ENCODE results near the gene AMY1A.
"Not testable (repeated sequence)": the region's sequence is repeated elsewhere in the genome, so short reads cannot be mapped to it uniquely, and the experiment has no call there.

AMY1A gene

DNA sequence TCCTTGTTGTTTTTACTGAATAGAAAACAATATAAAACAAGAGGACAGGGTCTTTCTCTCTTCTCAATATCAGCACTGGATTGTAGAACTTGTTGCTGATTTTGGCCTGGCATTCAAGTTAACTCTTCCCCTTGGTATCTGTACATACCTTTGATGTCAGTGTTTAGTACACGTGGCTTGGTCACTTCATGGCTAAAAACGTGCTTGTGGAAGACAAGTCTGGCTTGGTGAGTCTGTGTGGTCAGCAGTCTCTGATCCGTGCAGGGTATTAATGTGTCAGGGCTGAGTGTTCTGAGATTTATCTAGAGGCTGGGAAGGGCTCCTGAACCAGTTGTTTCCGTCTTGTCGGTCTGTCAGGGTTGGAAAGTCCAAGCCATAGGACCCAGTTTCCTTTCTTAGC is at the start of gene AMY1A:
Gene AMY1A, plus strand, starts transcription at position 301 of the 400 bp plus-strand sequence. CDS start 571 bp downstream, outside the sequence.
- H3K4me3 ChIP-seq (ENCODE audit: low read depth, low read length); DNase-seq; H3K27me3 ChIP-seq (replicated peaks); H3K27ac ChIP-seq; H3K36me3 ChIP-seq (replicated peaks); in situ Hi-C loops (cut with HindIII; ENCODE audit: low pct_ligation_motif_present, low sequenced_read_pairs): not testable (repeated sequence)

DNA sequence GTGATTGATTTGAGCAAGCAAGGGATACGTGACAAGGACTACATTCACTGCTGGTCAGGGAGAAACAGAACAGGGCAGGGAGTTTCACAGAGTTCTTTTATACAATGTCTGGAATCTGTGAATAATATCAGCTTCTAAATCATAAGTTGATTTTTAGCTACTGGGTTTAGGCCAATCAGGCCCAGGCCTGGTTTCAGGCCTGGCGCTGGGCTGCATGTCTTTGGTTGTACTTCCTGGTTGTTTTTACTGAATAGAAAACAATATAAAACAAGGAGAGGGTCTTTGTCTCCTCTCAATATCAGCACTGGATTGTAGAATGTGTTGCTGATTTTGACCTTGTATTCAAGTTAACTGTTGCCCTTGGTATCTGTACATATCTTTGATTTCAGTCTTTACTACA is 39.2 kb upstream of the AMY1A start:
- H3K4me3 ChIP-seq (ENCODE audit: low read depth, low read length) = no peak overlapping the region
- TF ChIP-seq, protein P1, sequence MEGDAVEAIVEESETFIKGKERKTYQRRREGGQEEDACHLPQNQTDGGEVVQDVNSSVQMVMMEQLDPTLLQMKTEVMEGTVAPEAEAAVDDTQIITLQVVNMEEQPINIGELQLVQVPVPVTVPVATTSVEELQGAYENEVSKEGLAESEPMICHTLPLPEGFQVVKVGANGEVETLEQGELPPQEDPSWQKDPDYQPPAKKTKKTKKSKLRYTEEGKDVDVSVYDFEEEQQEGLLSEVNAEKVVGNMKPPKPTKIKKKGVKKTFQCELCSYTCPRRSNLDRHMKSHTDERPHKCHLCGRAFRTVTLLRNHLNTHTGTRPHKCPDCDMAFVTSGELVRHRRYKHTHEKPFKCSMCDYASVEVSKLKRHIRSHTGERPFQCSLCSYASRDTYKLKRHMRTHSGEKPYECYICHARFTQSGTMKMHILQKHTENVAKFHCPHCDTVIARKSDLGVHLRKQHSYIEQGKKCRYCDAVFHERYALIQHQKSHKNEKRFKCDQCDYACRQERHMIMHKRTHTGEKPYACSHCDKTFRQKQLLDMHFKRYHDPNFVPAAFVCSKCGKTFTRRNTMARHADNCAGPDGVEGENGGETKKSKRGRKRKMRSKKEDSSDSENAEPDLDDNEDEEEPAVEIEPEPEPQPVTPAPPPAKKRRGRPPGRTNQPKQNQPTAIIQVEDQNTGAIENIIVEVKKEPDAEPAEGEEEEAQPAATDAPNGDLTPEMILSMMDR (IDR thresholded peaks at IDR 0.05; ENCODE audit: low read depth, low read length, missing control alignments) = no peak
- no peaks in the 10 kb centered on the region for H3K27me3 ChIP-seq (replicated peaks)
- no peak for DNase-seq
- no peak overlapping the region for H3K27ac ChIP-seq
- in situ Hi-C loops (cut with HindIII; ENCODE audit: low pct_ligation_motif_present, low sequenced_read_pairs) = no loop called here
- H3K36me3 ChIP-seq (replicated peaks) = no peaks in the 10 kb centered on the region

DNA sequence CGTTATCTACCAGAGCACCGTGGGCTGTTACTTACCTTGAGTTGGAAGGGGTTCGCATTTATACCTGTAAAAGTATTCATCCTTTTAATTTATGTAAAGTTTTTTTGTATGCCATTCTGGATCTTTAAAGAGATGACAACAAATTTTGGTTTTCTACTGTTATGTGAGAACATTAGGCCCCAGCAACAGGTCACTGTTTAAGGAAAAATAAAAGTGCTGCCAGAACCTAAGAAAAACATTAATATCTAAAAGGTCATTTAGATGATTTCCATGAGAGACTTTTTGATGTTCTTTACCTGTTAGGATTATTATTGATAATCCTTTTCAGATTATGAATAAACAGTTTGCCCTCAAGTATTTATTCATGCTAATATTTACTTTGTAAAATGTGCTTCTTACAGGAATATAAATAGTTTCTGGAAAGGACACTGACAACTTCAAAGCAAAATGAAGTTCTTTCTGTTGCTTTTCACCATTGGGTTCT is 38.5 kb upstream of the AMY1A start, which contains the start of gene AMY2A:
Gene AMY2A, plus strand, starts transcription at position 434 of the 484 bp plus-strand sequence. Its CDS starts 14 bp downstream, at position 448.
- H3K27ac ChIP-seq; H3K36me3 ChIP-seq (replicated peaks); H3K27me3 ChIP-seq (replicated peaks); in situ Hi-C loops (cut with HindIII; ENCODE audit: low pct_ligation_motif_present, low sequenced_read_pairs); DNase-seq; H3K4me3 ChIP-seq (ENCODE audit: low read depth, low read length): not testable (repeated sequence)

DNA sequence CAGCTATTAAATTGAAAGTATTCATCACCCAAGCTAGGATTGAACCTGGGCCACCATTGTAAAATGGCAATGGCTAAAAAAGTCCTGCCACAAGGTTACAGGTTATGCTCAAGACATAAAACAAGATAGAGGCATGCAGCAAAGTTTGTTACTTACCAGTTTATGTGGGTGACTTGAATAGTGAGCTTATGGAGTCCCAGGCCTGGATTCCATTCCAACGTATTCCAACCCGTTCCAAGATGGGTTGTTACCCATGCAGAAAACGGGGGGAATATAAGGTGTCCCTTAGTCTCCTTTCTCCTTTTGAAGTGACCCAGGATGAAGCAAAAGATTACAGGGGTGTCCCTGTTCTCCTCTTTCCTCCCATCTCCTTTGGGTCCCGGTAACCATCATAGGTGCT is 28.1 kb upstream of the AMY1A start:
- H3K27me3 ChIP-seq (replicated peaks); in situ Hi-C loops (cut with HindIII; ENCODE audit: low pct_ligation_motif_present, low sequenced_read_pairs); DNase-seq; H3K36me3 ChIP-seq (replicated peaks); H3K4me3 ChIP-seq (ENCODE audit: low read depth, low read length); H3K27ac ChIP-seq: not testable (repeated sequence)

DNA sequence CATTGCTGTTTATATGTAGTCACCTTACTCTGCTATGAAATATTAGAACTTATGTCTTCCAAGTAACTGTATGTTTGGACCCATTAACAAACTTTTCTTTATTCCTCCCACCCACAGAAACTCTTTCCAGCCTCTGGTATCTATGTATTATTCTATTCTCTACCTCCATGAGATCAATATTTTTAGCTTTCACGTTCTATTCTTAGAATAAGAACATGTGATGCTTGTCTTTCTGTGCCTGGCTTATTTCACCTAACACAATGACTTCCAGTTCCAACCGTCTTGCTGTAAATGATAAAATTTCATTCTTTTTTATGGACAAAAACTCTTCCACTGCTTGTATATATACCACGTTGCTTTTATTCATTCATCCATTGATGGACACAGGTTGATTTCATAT is 14.4 kb upstream of the AMY1A start:
- DNase-seq; H3K36me3 ChIP-seq (replicated peaks); H3K27me3 ChIP-seq (replicated peaks); H3K27ac ChIP-seq; in situ Hi-C loops (cut with HindIII; ENCODE audit: low pct_ligation_motif_present, low sequenced_read_pairs); H3K4me3 ChIP-seq (ENCODE audit: low read depth, low read length): not testable (repeated sequence)

DNA sequence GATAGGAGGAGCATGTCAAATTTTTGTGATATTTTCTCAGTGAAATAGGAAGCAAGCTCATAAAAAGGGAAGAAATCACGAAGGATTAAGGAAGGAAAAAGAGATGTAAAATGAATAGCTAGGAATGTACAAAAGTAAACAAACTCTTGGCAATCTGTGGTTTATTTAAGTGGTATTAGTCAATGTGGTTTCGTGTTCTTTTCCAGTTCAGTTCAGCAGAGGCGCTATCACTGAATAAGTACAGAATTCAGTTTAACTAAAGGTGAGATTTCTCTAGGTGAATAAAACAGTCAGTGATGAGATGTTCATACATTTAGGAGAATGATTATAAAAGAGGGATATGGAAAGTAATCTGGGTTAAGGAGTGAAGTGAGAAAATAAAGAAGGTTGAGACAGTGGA is 11.7 kb upstream of the AMY1A start:
- H3K27me3 ChIP-seq (replicated peaks); in situ Hi-C loops (cut with HindIII; ENCODE audit: low pct_ligation_motif_present, low sequenced_read_pairs); DNase-seq; H3K4me3 ChIP-seq (ENCODE audit: low read depth, low read length); H3K36me3 ChIP-seq (replicated peaks); H3K27ac ChIP-seq: not testable (repeated sequence)

DNA sequence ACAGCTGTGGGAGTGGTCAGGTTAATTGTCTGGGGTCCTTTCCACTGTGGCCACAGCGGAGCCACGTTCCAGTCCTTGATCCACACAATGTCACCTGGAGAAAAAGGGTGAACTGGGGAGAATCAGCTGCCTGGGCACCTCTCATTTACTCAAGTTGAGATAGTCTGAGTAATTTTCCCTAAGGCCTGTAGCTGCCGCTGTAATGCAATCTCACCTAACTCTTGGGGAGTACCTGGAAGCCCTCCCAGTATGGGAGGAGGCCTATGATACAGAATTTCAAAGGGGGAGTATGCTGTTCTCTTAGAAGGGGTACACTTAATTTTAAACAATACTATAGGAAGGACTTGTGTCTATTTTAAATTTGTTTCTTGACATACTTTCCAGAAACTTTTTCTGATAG is 5.3 kb upstream of the AMY1A start:
- H3K4me3 ChIP-seq (ENCODE audit: low read depth, low read length); in situ Hi-C loops (cut with HindIII; ENCODE audit: low pct_ligation_motif_present, low sequenced_read_pairs); H3K27me3 ChIP-seq (replicated peaks); H3K36me3 ChIP-seq (replicated peaks); DNase-seq; H3K27ac ChIP-seq: not testable (repeated sequence)

DNA sequence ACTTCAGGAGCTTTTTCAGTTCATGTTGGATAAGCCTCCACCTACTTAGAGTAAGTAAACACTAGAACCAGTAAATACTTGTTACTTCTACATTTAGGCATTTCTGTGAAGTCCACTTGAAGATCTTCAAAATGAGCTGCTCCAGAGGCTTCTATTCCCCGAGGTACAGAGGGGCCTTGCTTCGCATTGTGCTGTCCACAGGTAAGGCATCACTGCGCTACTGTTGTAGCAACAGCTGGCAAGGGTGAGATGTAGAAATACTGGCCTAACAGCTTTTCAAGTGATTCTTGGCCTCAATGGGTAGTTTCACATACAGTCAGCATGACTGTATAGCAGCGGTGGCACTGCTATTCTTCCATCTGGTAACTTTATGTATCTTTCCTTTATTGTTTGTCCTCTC is 4.7 kb upstream of the AMY1A start:
- H3K4me3 ChIP-seq (ENCODE audit: low read depth, low read length); DNase-seq; H3K27me3 ChIP-seq (replicated peaks); H3K36me3 ChIP-seq (replicated peaks); in situ Hi-C loops (cut with HindIII; ENCODE audit: low pct_ligation_motif_present, low sequenced_read_pairs); H3K27ac ChIP-seq: not testable (repeated sequence)

DNA sequence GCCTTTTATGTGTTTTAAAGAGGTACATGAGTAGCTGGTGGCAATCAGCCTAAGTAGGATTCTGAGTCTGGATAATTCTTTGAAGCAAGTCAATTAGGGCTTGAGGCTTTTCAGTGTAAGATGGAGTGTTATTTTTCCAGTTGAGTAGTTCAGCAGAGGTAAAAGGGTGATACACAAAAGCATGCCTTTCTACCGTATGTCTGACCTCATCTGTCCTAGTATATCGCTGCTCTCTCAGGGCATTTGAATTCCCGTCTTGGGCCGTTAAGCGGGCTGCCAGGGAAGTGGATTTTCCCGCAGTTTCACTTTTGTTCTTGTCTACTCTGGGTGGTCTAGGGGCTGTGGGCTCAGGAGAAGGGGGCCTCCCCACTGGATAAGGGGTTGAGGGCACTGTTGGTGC is 1.4 kb upstream of the AMY1A start:
- in situ Hi-C loops (cut with HindIII; ENCODE audit: low pct_ligation_motif_present, low sequenced_read_pairs) = not testable (repeated sequence)

DNA sequence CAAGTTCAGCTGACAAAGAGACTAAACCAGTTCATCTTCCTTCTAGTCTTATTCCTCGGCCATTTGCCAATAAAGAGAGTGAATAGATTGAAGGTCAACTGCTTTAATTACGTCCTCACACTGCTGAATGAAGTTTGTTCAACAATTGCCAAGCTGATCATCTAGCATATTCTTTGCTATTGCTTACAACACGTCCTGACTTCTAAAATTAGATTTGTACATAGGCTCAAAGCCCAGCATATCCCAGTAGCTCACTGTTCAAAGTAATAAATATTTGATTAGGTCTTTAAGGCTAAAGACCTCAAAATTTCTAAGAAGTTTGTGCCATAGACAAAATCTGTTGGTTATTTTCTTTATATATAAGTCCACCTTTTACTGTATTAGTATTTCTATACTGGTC is 20.8 kb downstream of the AMY1A start:
- H3K27ac ChIP-seq; in situ Hi-C loops (cut with HindIII; ENCODE audit: low pct_ligation_motif_present, low sequenced_read_pairs); H3K36me3 ChIP-seq (replicated peaks); H3K27me3 ChIP-seq (replicated peaks); DNase-seq; H3K4me3 ChIP-seq (ENCODE audit: low read depth, low read length): not testable (repeated sequence)

More for the DNA sequence above, 1.4 kb upstream of the AMY1A start:
- H3K4me3 ChIP-seq (ENCODE audit: low read depth, low read length); H3K27ac ChIP-seq; H3K36me3 ChIP-seq (replicated peaks); H3K27me3 ChIP-seq (replicated peaks); DNase-seq: not testable (repeated sequence)

DNA sequence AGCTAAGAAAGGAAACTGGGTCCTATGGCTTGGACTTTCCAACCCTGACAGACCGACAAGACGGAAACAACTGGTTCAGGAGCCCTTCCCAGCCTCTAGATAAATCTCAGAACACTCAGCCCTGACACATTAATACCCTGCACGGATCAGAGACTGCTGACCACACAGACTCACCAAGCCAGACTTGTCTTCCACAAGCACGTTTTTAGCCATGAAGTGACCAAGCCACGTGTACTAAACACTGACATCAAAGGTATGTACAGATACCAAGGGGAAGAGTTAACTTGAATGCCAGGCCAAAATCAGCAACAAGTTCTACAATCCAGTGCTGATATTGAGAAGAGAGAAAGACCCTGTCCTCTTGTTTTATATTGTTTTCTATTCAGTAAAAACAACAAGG is 40.5 kb downstream of the AMY1A start, which contains the start of gene AMY1B:
Gene AMY1B, minus strand, starts transcription at position 101 of the 400 bp plus-strand sequence. CDS start 571 bp downstream, outside the sequence.
- H3K27ac ChIP-seq; H3K36me3 ChIP-seq (replicated peaks); in situ Hi-C loops (cut with HindIII; ENCODE audit: low pct_ligation_motif_present, low sequenced_read_pairs): not testable (repeated sequence)

DNA sequence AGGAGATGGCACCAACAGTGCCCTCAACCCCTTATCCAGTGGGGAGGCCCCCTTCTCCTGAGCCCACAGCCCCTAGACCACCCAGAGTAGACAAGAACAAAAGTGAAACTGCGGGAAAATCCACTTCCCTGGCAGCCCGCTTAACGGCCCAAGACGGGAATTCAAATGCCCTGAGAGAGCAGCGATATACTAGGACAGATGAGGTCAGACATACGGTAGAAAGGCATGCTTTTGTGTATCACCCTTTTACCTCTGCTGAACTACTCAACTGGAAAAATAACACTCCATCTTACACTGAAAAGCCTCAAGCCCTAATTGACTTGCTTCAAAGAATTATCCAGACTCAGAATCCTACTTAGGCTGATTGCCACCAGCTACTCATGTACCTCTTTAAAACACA is 41.9 kb downstream of the AMY1A start:
- H3K36me3 ChIP-seq (replicated peaks); H3K4me3 ChIP-seq (ENCODE audit: low read depth, low read length); H3K27ac ChIP-seq; H3K27me3 ChIP-seq (replicated peaks); DNase-seq; in situ Hi-C loops (cut with HindIII; ENCODE audit: low pct_ligation_motif_present, low sequenced_read_pairs): not testable (repeated sequence)

More for the DNA sequence above, 40.5 kb downstream of the AMY1A start, which contains the start of gene AMY1B:
- not testable (repeated sequence) for H3K4me3 ChIP-seq (ENCODE audit: low read depth, low read length); H3K27me3 ChIP-seq (replicated peaks); DNase-seq

DNA sequence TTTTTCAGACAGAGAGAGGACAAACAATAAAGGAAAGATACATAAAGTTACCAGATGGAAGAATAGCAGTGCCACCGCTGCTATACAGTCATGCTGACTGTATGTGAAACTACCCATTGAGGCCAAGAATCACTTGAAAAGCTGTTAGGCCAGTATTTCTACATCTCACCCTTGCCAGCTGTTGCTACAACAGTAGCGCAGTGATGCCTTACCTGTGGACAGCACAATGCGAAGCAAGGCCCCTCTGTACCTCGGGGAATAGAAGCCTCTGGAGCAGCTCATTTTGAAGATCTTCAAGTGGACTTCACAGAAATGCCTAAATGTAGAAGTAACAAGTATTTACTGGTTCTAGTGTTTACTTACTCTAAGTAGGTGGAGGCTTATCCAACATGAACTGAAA is 45.1 kb downstream of the AMY1A start:
- H3K4me3 ChIP-seq (ENCODE audit: low read depth, low read length); H3K36me3 ChIP-seq (replicated peaks); H3K27ac ChIP-seq; in situ Hi-C loops (cut with HindIII; ENCODE audit: low pct_ligation_motif_present, low sequenced_read_pairs); H3K27me3 ChIP-seq (replicated peaks); DNase-seq: not testable (repeated sequence)

DNA sequence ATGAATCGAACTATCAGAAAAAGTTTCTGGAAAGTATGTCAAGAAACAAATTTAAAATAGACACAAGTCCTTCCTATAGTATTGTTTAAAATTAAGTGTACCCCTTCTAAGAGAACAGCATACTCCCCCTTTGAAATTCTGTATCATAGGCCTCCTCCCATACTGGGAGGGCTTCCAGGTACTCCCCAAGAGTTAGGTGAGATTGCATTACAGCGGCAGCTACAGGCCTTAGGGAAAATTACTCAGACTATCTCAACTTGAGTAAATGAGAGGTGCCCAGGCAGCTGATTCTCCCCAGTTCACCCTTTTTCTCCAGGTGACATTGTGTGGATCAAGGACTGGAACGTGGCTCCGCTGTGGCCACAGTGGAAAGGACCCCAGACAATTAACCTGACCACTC is 45.7 kb downstream of the AMY1A start:
- H3K36me3 ChIP-seq (replicated peaks); H3K4me3 ChIP-seq (ENCODE audit: low read depth, low read length); H3K27me3 ChIP-seq (replicated peaks); in situ Hi-C loops (cut with HindIII; ENCODE audit: low pct_ligation_motif_present, low sequenced_read_pairs); DNase-seq; H3K27ac ChIP-seq: not testable (repeated sequence)

Data from brain microvascular endothelial cell (primary cell).